ENCODE results near the gene HIRA. TPM values are rescaled to one million over a fixed set of nuclear protein-coding genes. Genes with fewer than 3 reads are reported as not detected.

HIRA gene
- total and polyA plus RNA-seq, 9 of the 15 experiments (the other 6 are each of a cell fraction or from before 2014, with no cell fraction given), result 0.96 to 132 (median 58.4) TPM

GRCh38 chr22:19419086-19419463 lies 12.5 kb downstream of the HIRA start (continued):
- TF ChIP-seq, protein P1, sequence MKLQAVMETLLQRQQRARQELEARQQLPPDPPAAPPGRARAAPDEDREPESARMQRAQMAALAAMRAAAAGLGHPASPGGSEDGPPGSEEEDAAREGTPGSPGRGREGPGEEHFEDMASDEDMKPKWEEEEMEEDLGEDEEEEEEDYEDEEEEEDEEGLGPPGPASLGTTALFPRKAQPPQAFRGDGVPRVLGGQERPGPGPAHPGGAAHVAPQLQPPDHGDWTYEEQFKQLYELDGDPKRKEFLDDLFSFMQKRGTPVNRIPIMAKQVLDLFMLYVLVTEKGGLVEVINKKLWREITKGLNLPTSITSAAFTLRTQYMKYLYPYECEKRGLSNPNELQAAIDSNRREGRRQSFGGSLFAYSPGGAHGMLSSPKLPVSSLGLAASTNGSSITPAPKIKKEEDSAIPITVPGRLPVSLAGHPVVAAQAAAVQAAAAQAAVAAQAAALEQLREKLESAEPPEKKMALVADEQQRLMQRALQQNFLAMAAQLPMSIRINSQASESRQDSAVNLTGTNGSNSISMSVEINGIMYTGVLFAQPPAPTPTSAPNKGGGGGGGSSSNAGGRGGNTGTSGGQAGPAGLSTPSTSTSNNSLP (IDR thresholded peaks at IDR 0.05; ENCODE audit: borderline replicate concordance, low read depth, low read length), result peak; percentile 94; the same call in 1 of the 2 replicates
- TF ChIP-seq PHF8 (IDR thresholded peaks at IDR 0.05; ENCODE audit: borderline replicate concordance, low read length) (no peak), ATF2 (CRISPR knock-in tag; IDR thresholded peaks at IDR 0.05) (no peak), YY1 (IDR thresholded peaks at IDR 0.05; ENCODE audit: borderline replicate concordance in 1 of 3, control insufficient read depth in 1 of 3, extremely low read depth in 1 of 3, insufficient read depth in 3 of 3, insufficient read length in 1 of 3, insufficient replicate concordance in 2 of 3, low read depth in 1 of 3, low read length in 2 of 3) (no peak), PTTG1 (tag; IDR thresholded peaks at IDR 0.05; ENCODE audit: low read depth) (no peak), HOMEZ (CRISPR knock-in tag; IDR thresholded peaks at IDR 0.05) (no peak), ZNF431 (CRISPR knock-in tag; IDR thresholded peaks at IDR 0.05) (no peak), NBN (IDR thresholded peaks at IDR 0.05; ENCODE audit: low read depth) (peak; percentile 100)
- TF ChIP-seq, protein P2, sequence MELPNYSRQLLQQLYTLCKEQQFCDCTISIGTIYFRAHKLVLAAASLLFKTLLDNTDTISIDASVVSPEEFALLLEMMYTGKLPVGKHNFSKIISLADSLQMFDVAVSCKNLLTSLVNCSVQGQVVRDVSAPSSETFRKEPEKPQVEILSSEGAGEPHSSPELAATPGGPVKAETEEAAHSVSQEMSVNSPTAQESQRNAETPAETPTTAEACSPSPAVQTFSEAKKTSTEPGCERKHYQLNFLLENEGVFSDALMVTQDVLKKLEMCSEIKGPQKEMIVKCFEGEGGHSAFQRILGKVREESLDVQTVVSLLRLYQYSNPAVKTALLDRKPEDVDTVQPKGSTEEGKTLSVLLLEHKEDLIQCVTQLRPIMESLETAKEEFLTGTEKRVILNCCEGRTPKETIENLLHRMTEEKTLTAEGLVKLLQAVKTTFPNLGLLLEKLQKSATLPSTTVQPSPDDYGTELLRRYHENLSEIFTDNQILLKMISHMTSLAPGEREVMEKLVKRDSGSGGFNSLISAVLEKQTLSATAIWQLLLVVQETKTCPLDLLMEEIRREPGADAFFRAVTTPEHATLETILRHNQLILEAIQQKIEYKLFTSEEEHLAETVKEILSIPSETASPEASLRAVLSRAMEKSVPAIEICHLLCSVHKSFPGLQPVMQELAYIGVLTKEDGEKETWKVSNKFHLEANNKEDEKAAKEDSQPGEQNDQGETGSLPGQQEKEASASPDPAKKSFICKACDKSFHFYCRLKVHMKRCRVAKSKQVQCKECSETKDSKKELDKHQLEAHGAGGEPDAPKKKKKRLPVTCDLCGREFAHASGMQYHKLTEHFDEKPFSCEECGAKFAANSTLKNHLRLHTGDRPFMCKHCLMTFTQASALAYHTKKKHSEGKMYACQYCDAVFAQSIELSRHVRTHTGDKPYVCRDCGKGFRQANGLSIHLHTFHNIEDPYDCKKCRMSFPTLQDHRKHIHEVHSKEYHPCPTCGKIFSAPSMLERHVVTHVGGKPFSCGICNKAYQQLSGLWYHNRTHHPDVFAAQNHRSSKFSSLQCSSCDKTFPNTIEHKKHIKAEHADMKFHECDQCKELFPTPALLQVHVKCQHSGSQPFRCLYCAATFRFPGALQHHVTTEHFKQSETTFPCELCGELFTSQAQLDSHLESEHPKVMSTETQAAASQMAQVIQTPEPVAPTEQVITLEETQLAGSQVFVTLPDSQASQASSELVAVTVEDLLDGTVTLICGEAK (IDR thresholded peaks at IDR 0.05), result peak; percentile 66; the same call in 1 of the 2 replicates
- TF ChIP-seq, protein P2 (CRISPR knock-in tag; IDR thresholded peaks at IDR 0.05), result no peak
